Activated T-helper 2 cell treated with anti-CD3 and anti-CD28 coated beads, Interferon-gamma antibody, Interleukin-2, Interleukin-4, amounts not matched to agents 10 μg/mL and 5 μg/mL and 100 μg/mL, durations not matched to agents 14 hours and 24 hours and 36 hours (primary cell): ENCODE measurements around the gene ARHGEF17. TPM values are rescaled to one million over a fixed set of nuclear protein-coding genes. Genes with fewer than 3 reads are reported as not detected.
A peak's percentile ranks its signal among the peaks of the same experiment; 100 is the strongest.

ENCODE experiments used
- DNase-seq: peaks from one replicate; pipeline ENCODE4 v3.0.0; 2021; ENCODE audit warnings: low spot score
- H3K27ac Mint-ChIP-seq: one replicate; pipeline ENCODE4 v1.8.0; 2021; ENCODE audit warnings: mixed read lengths
- H3K27me3 Mint-ChIP-seq: one replicate; pipeline ENCODE4 v1.8.0; 2021; ENCODE audit warnings: low read depth, mixed read lengths
- H3K36me3 Mint-ChIP-seq: one replicate; pipeline ENCODE4 v1.8.0; 2021; ENCODE audit warnings: low read depth, mixed read lengths
- H3K4me1 Mint-ChIP-seq: one replicate; pipeline ENCODE4 v1.8.0; 2021; ENCODE audit warnings: low read depth, mixed read lengths
- H3K4me3 Mint-ChIP-seq: one replicate; pipeline ENCODE4 v1.8.0; 2021; ENCODE audit warnings: low read depth, mild to moderate bottlenecking, moderate library complexity, mixed read lengths
- H3K9me3 Mint-ChIP-seq: one replicate; pipeline ENCODE4 v1.8.0; 2021; ENCODE audit warnings: mixed read lengths
- intact Hi-C: fragments of 100-400 bp; cut with micrococcal nuclease; formaldehyde crosslinking; loops from one replicate; pipeline ENCODE4 v1.15.1; 2023
- total RNA-seq: library from RNA; stranded (reverse); gene quantifications from 2 replicates; pipeline ENCODE4 v1.2.3, GENCODE V29; 2022

Gene ARHGEF17
- total RNA-seq, 1 donor from 2014 or later = 0.30 TPM

DNA sequence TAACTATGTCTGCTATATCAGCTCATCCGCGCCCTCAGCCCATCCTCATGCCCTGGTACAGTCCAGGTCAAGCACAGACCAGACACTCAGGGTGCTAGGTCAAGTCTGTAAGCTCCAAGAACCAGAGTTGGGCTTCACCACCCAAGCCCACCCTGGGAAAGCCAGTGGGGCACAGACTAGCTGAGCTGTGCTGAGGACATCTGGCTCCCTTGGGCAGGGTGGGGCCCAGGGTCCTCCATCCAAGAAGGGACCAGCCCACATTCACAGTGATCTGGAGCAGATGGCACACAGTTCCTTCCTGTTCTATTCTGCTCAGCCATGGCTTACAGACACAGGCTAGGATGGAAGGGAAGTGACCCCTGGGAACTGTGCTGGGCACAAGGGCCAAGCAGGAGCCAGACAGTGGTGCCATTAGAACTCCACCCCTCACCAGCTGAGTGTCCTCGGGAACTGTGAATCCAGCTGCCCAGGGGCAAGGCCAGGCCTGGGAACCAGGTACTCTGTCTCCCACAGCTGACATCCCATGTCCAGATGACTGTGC is 26.8 kb upstream of the ARHGEF17 start:
- H3K36me3 Mint-ChIP-seq = no peaks in the 10 kb centered on the region
- no peak overlapping the region for H3K27ac Mint-ChIP-seq
- no peaks in the 10 kb centered on the region for H3K9me3 Mint-ChIP-seq
- H3K4me3 Mint-ChIP-seq = no peak overlapping the region
- H3K27me3 Mint-ChIP-seq = peaks cover 6% of the 10 kb centered on the region
- intact Hi-C loops = loop anchor here (10.0 kb wide), 1 partner anchor 96 kb away; no protein-coding TSS in a partner anchor
- no peak for DNase-seq
- peaks cover 8% of the 10 kb centered on the region for H3K4me1 Mint-ChIP-seq

DNA sequence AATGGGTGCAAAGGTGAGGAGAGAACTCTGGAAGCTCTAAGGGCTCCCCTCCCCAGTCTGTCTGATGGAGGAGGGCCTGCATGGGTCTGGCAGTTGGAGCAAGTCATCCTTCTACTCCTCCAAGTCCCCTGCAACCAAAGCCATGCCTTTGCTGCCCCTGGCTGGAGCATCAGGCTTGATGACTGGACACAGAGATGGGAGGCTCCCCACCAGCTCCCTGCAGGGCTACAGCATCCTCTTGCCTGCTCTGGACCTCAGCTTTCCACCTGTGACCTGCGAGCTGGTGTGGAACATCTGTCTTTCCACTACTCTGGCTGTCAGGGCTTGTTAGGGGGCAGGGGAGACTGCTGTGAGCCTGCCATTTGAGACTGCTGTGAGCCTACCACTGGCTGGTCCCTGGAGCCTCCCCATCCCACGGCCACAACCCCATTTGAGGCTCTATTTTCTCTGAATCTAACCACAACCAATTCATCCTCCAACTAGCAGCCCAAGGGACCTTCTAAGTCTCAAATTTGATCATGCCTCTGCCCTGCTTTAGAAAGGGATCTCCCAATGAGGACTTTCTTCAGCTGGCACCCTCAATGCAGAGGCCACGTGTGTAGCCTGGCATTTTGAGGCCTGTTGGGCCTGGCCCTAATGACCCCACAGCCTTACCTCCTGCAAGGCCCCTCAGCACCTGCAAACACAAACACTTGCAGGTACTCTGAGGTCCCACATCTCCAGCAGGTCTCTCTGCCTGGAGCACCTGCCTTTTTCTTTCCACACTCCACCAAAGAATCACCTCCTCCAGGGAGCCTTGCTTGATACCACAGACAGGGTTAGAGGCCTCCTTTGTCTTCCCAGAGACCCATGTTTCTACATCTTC is 26.0 kb upstream of the ARHGEF17 start:
- Mint-ChIP-seq H3K36me3 (no peaks in the 10 kb centered on the region), H3K9me3 (no peaks in the 10 kb centered on the region), H3K27me3 (peaks cover 3% of the 10 kb centered on the region), H3K4me3 (no peak overlapping the region), H3K4me1 (peaks cover 8% of the 10 kb centered on the region), H3K27ac (no peak overlapping the region)
- intact Hi-C loops = loop anchor here (10.0 kb wide), 1 partner anchor 97 kb away; no protein-coding TSS in a partner anchor
- DNase-seq = no peak

DNA sequence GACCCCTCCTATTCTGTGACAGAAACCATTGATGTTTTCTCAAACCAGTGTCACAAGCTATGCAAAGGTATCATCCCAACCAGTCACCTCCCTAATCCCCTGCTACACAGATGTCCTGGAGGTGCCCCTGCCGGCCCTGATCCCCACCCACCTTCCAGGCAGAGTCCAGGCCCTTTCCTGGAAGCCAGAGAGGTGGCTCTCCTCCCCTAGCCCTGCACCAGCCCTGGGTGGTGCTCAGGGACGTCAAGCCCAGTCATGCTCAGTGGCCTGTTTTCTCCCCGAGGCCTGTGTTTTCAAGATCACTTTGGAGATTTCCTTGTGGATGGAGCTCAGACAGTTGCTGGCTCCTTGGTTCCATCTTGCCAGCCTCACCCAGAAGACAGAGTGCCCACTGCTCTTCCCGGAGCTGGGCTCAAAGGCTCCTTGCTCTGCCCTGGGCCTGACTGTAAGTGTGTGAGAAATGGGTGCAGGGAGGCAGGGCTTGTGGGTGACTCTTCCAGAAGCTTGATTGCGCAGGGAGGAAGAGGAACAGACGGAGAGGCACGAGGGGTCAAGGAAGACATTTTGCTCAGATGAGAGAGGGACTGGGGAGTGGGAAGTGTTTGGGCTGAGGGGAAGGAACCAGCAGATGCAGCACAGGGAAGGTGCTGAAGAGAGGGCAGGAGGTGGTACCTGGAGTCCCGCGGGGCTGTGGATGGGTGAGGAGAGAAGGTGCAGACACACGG is 24.6 kb upstream of the ARHGEF17 start:
- intact Hi-C loops = loop anchor here (10.0 kb wide), 1 partner anchor 99 kb away; no protein-coding TSS in a partner anchor
- H3K27me3 Mint-ChIP-seq = peaks cover 4% of the 10 kb centered on the region
- DNase-seq = no peak

DNA sequence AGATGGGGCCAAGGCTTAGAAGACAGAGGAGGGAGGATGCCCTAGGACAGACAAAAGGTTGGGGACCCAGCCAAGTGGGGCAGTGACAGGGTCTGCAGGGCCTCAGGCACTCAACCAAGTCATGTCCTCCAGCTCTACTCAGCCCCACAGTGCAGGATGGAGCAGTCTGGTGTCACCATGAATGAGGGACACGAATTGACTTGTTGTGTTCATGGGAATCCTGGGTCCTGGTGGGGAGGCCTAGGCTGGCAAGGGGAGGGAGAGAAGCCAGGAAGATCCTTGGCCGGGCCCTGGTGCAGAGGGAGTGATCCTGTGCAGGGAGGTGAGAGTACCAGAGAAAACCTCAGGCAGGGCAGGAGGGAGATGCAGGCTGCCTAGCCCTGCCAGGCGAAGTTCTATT is 24.0 kb upstream of the ARHGEF17 start:
- peaks cover 20% of the 10 kb centered on the region for H3K4me1 Mint-ChIP-seq
- H3K36me3 Mint-ChIP-seq = no peaks in the 10 kb centered on the region
- peaks cover 4% of the 10 kb centered on the region for H3K27me3 Mint-ChIP-seq
- intact Hi-C loops = loop anchor here (10.0 kb wide), 1 partner anchor 99 kb away; no protein-coding TSS in a partner anchor
- H3K27ac Mint-ChIP-seq = no peak overlapping the region
- no peak for DNase-seq
- H3K4me3 Mint-ChIP-seq = no peak overlapping the region
- H3K9me3 Mint-ChIP-seq = no peaks in the 10 kb centered on the region

More for the DNA sequence above, 24.6 kb upstream of the ARHGEF17 start:
- Mint-ChIP-seq H3K27ac (no peak overlapping the region), H3K36me3 (no peaks in the 10 kb centered on the region), H3K4me1 (peaks cover 15% of the 10 kb centered on the region), H3K4me3 (no peak overlapping the region), H3K9me3 (no peaks in the 10 kb centered on the region)

DNA sequence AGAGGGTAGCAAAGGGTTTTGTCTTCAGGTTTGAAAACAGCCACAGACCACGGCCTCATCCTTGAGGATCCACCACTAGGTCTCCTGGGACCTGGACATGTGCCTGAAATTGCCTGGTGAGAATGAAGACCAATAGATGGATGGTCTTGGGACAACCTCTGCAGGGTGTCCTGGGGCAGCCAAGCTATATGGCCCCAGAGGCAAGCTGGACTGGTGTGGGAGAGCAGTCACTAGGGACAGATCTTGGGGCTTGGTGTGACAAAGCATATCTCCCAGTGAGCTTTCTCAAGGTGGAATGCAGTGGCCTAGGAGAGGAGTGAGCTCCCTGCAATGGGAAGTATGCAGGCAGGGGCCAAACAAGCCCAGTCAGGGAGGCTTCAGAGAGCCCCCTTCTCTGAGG is 22.4 kb upstream of the ARHGEF17 start:
- no peaks in the 10 kb centered on the region for H3K9me3 Mint-ChIP-seq
- no peak overlapping the region for H3K27ac Mint-ChIP-seq
- no peaks in the 10 kb centered on the region for H3K36me3 Mint-ChIP-seq
- H3K4me3 Mint-ChIP-seq = no peak overlapping the region
- intact Hi-C loops = loop anchor here (10.0 kb wide), 1 partner anchor 101 kb away; no protein-coding TSS in a partner anchor
- H3K27me3 Mint-ChIP-seq = peaks cover 4% of the 10 kb centered on the region
- peaks cover 22% of the 10 kb centered on the region for H3K4me1 Mint-ChIP-seq
- DNase-seq = no peak

DNA sequence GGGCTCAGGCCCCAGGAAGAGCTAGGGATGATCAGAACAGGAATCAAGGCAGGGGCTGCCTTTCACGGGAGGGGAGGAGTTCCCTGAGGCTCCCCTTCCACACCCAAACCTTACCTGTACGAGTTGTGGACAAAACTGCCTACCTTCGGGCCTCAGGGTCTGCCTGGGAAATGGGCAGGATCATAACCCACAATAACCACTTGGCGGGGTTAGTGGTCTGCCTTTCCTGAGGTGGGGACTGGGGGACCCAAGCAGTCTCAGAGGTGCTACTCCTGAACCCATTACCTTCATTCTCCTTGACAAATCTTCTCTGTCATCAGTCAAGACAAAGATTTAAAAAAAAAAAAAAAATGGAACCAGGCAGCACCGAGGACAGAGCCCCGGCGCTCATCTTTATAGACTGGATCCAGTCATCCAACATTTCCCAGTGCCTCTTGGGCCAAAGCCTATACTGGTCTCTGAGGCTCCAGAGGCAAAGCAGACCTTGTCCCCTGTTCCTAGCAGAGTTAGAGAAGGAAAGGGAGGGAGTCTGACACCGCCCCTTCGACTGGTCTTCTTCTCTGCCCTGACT is 21.8 kb upstream of the ARHGEF17 start:
- Mint-ChIP-seq H3K27me3 (peaks cover 4% of the 10 kb centered on the region), H3K36me3 (no peaks in the 10 kb centered on the region), H3K4me1 (peaks cover 20% of the 10 kb centered on the region), H3K4me3 (no peak overlapping the region), H3K27ac (no peak overlapping the region), H3K9me3 (no peaks in the 10 kb centered on the region)
- intact Hi-C loops = loop anchor here (10.0 kb wide), 1 partner anchor 102 kb away; no protein-coding TSS in a partner anchor
- no peak for DNase-seq

DNA sequence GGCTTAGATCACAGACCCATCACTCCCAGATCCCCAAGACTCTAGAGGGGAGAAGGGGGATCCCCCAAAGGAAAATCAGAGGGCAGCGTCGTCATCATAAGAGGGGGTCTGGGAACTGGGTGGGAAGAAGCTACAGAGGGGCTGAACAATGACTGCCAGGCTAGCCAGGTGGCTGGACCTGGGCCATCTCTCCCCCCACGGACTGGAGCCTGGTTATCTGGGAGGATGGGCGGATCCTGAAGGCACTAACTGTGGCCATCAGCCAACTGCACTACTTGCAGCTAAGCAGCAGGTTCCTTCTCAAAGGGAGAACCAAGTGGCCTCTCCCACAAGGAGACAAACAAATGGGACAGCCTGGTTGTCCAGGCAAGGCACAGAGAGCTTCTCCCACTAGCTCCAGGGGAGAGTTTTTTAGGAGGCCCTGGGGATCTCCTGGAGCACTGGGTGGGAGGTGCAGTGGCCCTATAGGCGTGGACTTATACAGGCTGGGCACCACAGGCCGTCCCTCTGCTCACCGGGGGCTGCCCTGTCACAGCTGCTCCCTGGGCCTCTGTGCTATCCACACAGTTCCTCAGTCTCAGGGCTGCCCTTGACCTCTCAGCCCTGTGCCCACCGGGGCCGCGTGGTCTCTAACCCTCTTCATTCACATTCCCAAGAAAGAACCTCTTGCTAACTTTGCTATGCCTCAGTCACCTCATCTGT is 20.5 kb upstream of the ARHGEF17 start:
- intact Hi-C loops = loop anchor here (10.0 kb wide), 1 partner anchor 103 kb away; no protein-coding TSS in a partner anchor
- Mint-ChIP-seq H3K4me3 (no peak overlapping the region), H3K4me1 (peaks cover 16% of the 10 kb centered on the region), H3K27ac (no peak overlapping the region), H3K27me3 (peaks cover 9% of the 10 kb centered on the region), H3K9me3 (no peaks in the 10 kb centered on the region), H3K36me3 (no peaks in the 10 kb centered on the region)
- no peak for DNase-seq

DNA sequence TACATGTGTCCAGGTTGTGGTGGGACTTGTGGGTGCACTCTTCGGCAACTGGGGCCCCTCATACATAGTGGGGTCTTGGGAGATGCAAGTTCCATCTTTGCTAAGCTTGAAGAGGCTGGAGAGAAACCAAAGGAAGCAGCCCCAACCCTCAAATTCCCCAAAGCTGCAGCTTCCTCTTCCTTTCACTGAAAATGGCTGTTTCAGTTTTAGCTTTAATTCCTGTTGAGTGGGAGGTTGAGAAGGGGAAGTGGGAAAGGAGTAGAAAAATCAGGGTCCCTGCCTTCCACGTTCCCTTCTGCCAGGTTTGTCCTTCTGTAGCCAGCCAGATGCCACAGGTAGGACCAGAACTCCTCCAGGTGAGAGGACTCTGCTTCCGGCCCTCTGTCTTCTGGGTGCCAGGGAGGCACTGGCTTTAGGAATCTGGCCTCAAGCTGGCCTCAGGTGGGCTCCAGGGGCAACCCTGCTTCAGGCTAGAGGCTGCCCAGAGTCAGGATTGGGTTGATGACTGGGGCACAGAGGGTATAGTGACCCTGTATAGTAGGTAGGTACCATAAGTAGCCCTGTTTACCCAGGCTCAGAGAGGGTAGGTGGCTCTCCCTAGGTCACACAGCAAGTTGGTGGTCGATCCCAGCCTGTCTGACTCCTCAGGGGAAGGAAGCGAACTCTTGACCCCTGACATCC is 19.7 kb upstream of the ARHGEF17 start:
- intact Hi-C loops = loop anchor here (10.0 kb wide), 1 partner anchor 104 kb away; no protein-coding TSS in a partner anchor
- H3K27ac Mint-ChIP-seq = no peak overlapping the region
- no peaks in the 10 kb centered on the region for H3K36me3 Mint-ChIP-seq
- H3K4me1 Mint-ChIP-seq = peaks cover 16% of the 10 kb centered on the region
- DNase-seq = no peak
- peaks cover 12% of the 10 kb centered on the region for H3K27me3 Mint-ChIP-seq
- no peak overlapping the region for H3K4me3 Mint-ChIP-seq
- no peaks in the 10 kb centered on the region for H3K9me3 Mint-ChIP-seq

DNA sequence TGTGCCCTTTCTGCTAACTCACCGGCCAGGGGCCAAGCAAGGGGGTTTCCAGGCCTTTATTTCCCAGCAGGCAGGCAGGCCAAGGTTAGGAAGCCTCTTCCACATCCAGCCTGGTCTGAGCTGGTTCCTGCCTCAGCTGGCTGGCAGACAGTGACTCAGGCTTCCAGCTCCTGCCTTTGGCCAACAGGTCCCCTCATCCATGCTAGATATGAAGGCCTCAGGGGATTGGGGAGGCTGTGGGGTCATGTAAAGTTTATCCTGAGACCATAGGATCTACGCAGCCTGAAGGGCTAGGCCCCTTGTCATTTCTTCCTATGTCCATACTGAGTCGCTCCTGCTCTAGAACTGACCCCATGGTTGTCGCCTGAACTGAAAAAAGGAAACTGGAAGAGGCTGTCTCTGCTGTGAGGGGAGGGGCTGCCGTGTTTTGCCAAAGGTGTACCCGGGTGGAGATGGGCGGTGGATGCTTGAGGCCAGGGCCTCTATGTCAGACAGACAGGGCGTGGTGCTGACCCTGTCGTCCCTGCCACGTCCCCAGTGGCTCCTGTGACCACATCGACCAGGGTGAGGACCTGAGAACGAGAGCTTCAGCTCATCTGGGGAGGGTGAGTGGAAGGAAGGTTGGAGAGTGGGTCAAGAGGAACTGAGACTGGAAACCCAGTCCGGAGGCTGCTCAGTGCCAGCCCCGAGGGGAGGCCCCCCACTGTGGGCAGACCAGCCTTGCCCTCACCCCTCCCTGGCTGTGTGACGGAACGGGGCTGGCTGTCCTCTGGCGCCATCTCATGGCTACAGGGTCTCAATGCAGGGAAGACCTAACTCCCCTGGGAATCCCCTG is 19.0 kb upstream of the ARHGEF17 start:
- no peak overlapping the region for H3K27ac Mint-ChIP-seq
- H3K4me3 Mint-ChIP-seq = no peak overlapping the region

DNA sequence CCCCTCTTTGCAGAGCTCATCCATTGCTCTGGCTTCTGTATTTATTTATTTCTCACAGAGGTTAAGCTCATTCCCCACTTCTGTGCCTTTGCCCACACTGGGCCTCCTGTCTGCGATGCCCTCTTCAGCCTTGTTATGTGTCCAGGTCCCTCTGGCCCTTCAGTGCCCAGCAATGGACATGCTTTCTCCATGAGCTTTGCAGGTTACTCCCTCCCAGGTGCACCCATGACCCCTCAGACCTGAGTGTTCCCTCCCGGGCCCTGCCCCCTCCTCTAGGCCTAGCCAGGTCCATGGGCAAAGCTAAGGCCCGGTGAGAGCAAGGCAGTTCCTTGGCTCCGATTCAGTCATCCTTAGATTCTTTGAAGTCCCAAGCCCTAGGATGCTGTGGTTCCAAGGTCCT is 17.5 kb upstream of the ARHGEF17 start:
- Mint-ChIP-seq H3K36me3 (no peaks in the 10 kb centered on the region), H3K27me3 (peaks cover 17% of the 10 kb centered on the region), H3K4me3 (no peak overlapping the region), H3K4me1 (peaks cover 18% of the 10 kb centered on the region), H3K27ac (no peak overlapping the region), H3K9me3 (no peaks in the 10 kb centered on the region)
- intact Hi-C loops = no loop called here
- DNase-seq = no peak

More for the DNA sequence above, 19.0 kb upstream of the ARHGEF17 start:
- H3K27me3 Mint-ChIP-seq = peaks cover 14% of the 10 kb centered on the region
- peak; percentile 31 for DNase-seq
- H3K36me3 Mint-ChIP-seq = no peaks in the 10 kb centered on the region
- H3K4me1 Mint-ChIP-seq = peaks cover 16% of the 10 kb centered on the region
- H3K9me3 Mint-ChIP-seq = no peaks in the 10 kb centered on the region
- intact Hi-C loops = loop anchor here (10.0 kb wide), 1 partner anchor 104 kb away; no protein-coding TSS in a partner anchor

DNA sequence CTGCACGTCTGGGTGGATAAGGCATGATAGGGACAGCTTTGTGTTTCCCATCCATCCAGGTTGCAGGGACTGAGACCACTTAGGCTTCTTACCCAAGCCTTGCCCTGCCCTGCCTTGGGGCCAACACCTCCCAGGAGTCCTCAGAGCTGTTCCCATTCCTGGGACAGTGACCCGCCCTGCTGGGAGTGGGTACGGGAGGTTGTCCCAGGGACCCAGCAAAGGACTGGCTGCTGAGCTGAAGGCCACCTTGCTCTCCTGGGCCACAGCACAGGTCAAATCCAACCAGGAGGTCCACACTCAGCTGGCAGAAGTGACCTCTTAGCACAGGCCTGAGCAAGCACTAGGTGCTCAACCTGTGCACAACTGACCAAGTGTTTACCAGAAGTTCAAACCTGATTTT is 16.9 kb upstream of the ARHGEF17 start:
- Mint-ChIP-seq H3K36me3 (no peaks in the 10 kb centered on the region), H3K27me3 (peaks cover 17% of the 10 kb centered on the region), H3K9me3 (no peaks in the 10 kb centered on the region), H3K4me1 (peaks cover 18% of the 10 kb centered on the region), H3K27ac (no peak overlapping the region), H3K4me3 (no peak overlapping the region)
- DNase-seq = no peak
- intact Hi-C loops = no loop called here
